RWPE2 (cell line): ENCODE measurements around the gene GBE1.
"Not testable (repeated sequence)": the region's sequence is repeated elsewhere in the genome, so short reads cannot be mapped to it uniquely, and the experiment has no call there.

ENCODE experiments used
- ATAC-seq: fragments of 200-7000 bp; cut with Tn5 transposase; 3 replicates; pipeline ENCODE4 v1.9.1; 2021; ENCODE audit warnings: low read depth
- DNase-seq: peaks from one replicate; pipeline ENCODE4 v3.0.0-alpha.2; 2020; ENCODE audit warnings: low spot score
- H3K27ac ChIP-seq: fragments of 450-650 bp; 2 replicates; pipeline ENCODE4 v1.5.1; 2017; ENCODE audit warnings: mild to moderate bottlenecking; ENCODE audit not compliant: poor library complexity, severe bottlenecking
- H3K27me3 ChIP-seq: fragments of 250-450 bp; sonication (Bioruptor Pico); 2 replicates; pipeline ENCODE4 v1.5.1; 2021; ENCODE audit warnings: mild to moderate bottlenecking, moderate library complexity; ENCODE audit not compliant: insufficient read depth, poor library complexity, severe bottlenecking
- H3K36me3 ChIP-seq: fragments of 250-450 bp; sonication (Bioruptor Pico); 2 replicates; pipeline ENCODE4 v1.5.1; 2020; ENCODE audit warnings: low read depth, mild to moderate bottlenecking, moderate library complexity
- H3K4me1 ChIP-seq: fragments of 250-450 bp; sonication (Bioruptor Pico); 2 replicates; pipeline ENCODE4 v1.5.1; 2021; ENCODE audit warnings: mild to moderate bottlenecking, moderate library complexity; ENCODE audit not compliant: insufficient read depth, poor library complexity, severe bottlenecking
- H3K4me3 ChIP-seq: fragments of 250-450 bp; sonication (Bioruptor Pico); 2 replicates; pipeline ENCODE4 v1.5.1; 2021; ENCODE audit warnings: mild to moderate bottlenecking, moderate library complexity; ENCODE audit not compliant: severe bottlenecking
- H3K9me3 ChIP-seq: fragments of 250-450 bp; sonication (Bioruptor Pico); 2 replicates; pipeline ENCODE4 v1.5.1; 2021; ENCODE audit warnings: mild to moderate bottlenecking, moderate library complexity; ENCODE audit not compliant: severe bottlenecking
- CTCF ChIP-seq: fragments of 450-650 bp; IDR thresholded peaks from one replicate; pipeline ENCODE4 v1.5.1; 2017; ENCODE audit warnings: mild to moderate bottlenecking, moderate library complexity; ENCODE audit not compliant: poor library complexity, severe bottlenecking

The GBE1 gene

GRCh38 chr3:81764665-81765064 lies 3.2 kb upstream of the GBE1 start:
- Histone ChIP-seq H3K4me1 (peaks cover 10% of the 10 kb centered on the region), H3K9me3 (no peaks in the 10 kb centered on the region), H3K27ac (no peak overlapping the region), H3K36me3 (peaks cover 7% of the 10 kb centered on the region; the same call in 1 of the 2 replicates), H3K27me3 (no peaks in the 10 kb centered on the region), H3K4me3 (no peak overlapping the region)
- DNase-seq (no peak), ATAC-seq (no peak)
- TF ChIP-seq CTCF: no peak

- Histone ChIP-seq H3K27me3 (no peaks in the 10 kb centered on the region), H3K27ac (no peak overlapping the region), H3K4me3 (no peak overlapping the region), H3K36me3 (peaks cover 13% of the 10 kb centered on the region), H3K4me1 (peaks cover 16% of the 10 kb centered on the region), H3K9me3 (no peaks in the 10 kb centered on the region)
- ATAC-seq (no peak), DNase-seq (no peak)
- TF ChIP-seq CTCF: no peak
These were observed 2.6 kb upstream of the GBE1 start for GRCh38 chr3:81764002-81764401.

GRCh38 chr3:81763001-81763400 lies 1.6 kb upstream of the GBE1 start:
- H3K4me1 ChIP-seq: peaks cover 16% of the 10 kb centered on the region
- no peak for ATAC-seq

GRCh38 chr3:81761904-81762580 lies 597 bp upstream of the GBE1 start:
- no peaks in the 10 kb centered on the region for H3K27me3 ChIP-seq
- DNase-seq (no peak), ATAC-seq (no peak)
- H3K36me3 ChIP-seq: peaks cover 33% of the 10 kb centered on the region
- peaks cover 16% of the 10 kb centered on the region for H3K4me1 ChIP-seq
- peak overlapping the region; percentile 92 for H3K27ac ChIP-seq
- TF ChIP-seq CTCF: no peak
- H3K4me3 ChIP-seq: peak overlapping the region; percentile 56
- H3K9me3 ChIP-seq: no peaks in the 10 kb centered on the region

More at GRCh38 chr3:81763001-81763400, 1.6 kb upstream of the GBE1 start:
- Histone ChIP-seq H3K27me3 (no peaks in the 10 kb centered on the region), H3K27ac (peak overlapping the region; percentile 92), H3K9me3 (no peaks in the 10 kb centered on the region), H3K4me3 (no peak overlapping the region), H3K36me3 (peaks cover 23% of the 10 kb centered on the region)
- DNase-seq: no peak
- TF ChIP-seq CTCF: no peak

- peaks cover 45% of the 10 kb centered on the region for H3K36me3 ChIP-seq
- H3K4me1 ChIP-seq: peaks cover 16% of the 10 kb centered on the region
- peak overlapping the region; percentile 92 for H3K27ac ChIP-seq
These were observed 1.2 kb downstream of the GBE1 start for GRCh38 chr3:81760215-81760614.

GRCh38 chr3:81758771-81759170 lies 2.7 kb downstream of the GBE1 start:
- not testable (repeated sequence) for ATAC-seq, H3K4me3 ChIP-seq, H3K9me3 ChIP-seq, DNase-seq, H3K27me3 ChIP-seq
- peaks cover 16% of the 10 kb centered on the region for H3K4me1 ChIP-seq
- H3K36me3 ChIP-seq: peaks cover 51% of the 10 kb centered on the region
- peak overlapping the region; percentile 92 for H3K27ac ChIP-seq

More at GRCh38 chr3:81760215-81760614, 1.2 kb downstream of the GBE1 start:
- ATAC-seq (no peak), DNase-seq (no peak)
- no peaks in the 10 kb centered on the region for H3K9me3 ChIP-seq
- no peak for TF ChIP-seq CTCF
- H3K4me3 ChIP-seq: peak overlapping the region; percentile 56
- H3K27me3 ChIP-seq: no peaks in the 10 kb centered on the region
